ENCODE results near the gene CCDC18. TPM values are rescaled to one million over a fixed set of nuclear protein-coding genes. Genes with fewer than 3 reads are reported as not detected.
"Not testable (repeated sequence)": the region's sequence is repeated elsewhere in the genome, so short reads cannot be mapped to it uniquely, and the experiment has no call there.

Gene CCDC18
- total RNA-seq, 1 donor from 2014 or later: 1.6 TPM

DNA sequence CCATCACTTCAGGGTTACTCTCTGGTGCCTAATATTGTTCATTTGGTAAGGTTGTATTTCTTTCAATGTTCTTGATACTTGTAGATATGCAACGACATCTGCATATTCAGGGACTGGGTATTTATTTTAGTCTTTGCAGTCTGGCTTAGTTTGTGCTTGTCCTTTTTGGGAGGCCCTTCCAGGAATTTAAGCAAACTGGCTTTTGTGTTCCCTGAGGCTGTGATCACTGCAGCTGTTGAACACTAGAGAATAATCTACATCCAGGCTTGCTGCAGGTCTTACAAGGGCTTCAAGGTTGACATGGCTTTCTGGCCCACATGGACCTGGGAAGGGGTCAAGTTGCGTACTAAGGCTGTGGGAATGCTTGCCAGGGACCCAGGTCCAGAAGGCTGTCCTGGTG lies 72.1 kb downstream of the CCDC18 start:
- Histone ChIP-seq H3K27ac (ENCODE audit: low read depth, low read length) (no peak overlapping the region), H3K9ac (ENCODE audit: low read depth in 1 of 3, low read length in 3 of 3) (no peak overlapping the region), H3K36me3 (ENCODE audit: control insufficient read depth in 3 of 3, insufficient read depth in 3 of 3, low read length in 3 of 3) (no peaks in the 10 kb centered on the region), H3K4me1 (ENCODE audit: control insufficient read depth in 3 of 3, insufficient read depth in 3 of 3, low read length in 3 of 3) (no peaks in the 10 kb centered on the region), H3K27me3 (ENCODE audit: control insufficient read depth in 3 of 3, insufficient read depth in 3 of 3, low read length in 3 of 3) (no peaks in the 10 kb centered on the region), H3K9me3 (ENCODE audit: control insufficient read depth in 3 of 3, low read length in 3 of 3) (peaks cover 0 to 3% (median 0%) of the 10 kb centered on the region in 3 donors), H3K4me3 (ENCODE audit: low read length in 3 of 3) (no peak overlapping the region)

DNA sequence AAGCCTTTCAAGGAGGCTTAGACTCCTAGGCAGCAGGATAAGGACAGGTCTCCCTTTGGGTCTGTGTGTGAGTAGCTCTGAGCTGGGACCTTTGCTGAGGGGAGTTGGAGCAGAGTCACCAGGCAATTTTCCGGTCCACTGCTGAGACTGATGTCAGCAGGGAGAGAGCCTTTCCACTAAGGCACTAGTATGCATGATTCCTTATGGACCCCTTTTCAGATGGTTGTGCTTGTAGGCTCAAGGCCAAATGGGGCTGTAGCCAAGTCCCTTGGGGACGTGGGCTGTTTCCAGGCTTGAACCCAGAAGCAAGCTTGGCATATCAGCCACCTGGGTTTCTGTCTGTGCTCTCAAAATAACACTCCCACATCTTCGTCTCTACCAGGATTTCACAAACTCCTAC lies 73.0 kb downstream of the CCDC18 start:
- Histone ChIP-seq H3K9ac (ENCODE audit: low read depth in 1 of 3, low read length in 3 of 3) (no peak overlapping the region), H3K27ac (ENCODE audit: low read depth, low read length) (no peak overlapping the region)

DNA sequence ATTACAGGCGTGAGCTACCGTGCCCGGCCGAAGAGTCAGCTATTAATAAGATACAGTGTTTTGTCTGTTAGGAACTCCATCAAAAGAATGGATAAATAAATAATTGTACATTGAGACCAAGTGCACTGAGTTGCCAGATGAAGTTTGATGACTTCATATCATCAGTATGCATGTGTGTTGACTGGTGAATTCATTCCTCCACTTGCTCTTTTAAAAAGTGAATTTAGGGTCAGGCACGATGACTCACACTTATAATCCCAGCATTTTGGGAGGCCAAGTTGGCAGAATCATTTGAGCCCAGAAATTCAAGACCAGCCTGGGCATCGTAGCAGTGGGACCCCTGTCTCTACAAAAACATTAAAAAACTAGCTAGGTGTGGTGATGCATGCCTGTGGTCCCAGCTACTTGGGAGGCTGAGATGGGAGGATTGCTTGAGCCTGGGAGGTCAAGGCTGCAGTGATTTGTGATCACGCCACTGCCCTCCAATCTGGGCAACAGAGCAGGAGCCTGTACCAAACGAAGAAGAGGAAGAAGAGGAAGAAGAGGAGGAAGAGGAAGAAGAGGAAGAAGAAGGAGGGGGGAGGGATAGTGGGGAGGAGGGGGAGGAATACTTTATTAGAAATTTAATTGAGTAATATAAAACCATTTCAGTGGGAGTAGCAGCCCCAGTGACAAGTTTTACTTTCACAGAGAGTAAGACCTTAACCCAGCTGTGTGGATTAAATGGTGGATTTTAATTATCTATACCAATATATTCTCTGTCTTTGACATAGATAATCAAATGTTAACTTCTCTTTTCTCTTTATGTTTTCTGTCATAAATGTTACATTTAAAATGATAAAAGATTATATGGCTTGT lies 74.9 kb downstream of the CCDC18 start:
- H3K9ac ChIP-seq (ENCODE audit: low read depth in 1 of 3, low read length in 3 of 3): no peak overlapping the region
- no peaks in the 10 kb centered on the region for H3K4me1 ChIP-seq (ENCODE audit: control insufficient read depth in 3 of 3, insufficient read depth in 3 of 3, low read length in 3 of 3)
- peaks cover 0 to 3% (median 0%) of the 10 kb centered on the region in 3 donors for H3K9me3 ChIP-seq (ENCODE audit: control insufficient read depth in 3 of 3, low read length in 3 of 3)
- no peak overlapping the region for H3K4me3 ChIP-seq (ENCODE audit: low read length in 3 of 3)
- no peaks in the 10 kb centered on the region for H3K36me3 ChIP-seq (ENCODE audit: control insufficient read depth in 3 of 3, insufficient read depth in 3 of 3, low read length in 3 of 3)
- H3K27me3 ChIP-seq (ENCODE audit: control insufficient read depth in 3 of 3, insufficient read depth in 3 of 3, low read length in 3 of 3): no peaks in the 10 kb centered on the region
- no peak overlapping the region for H3K27ac ChIP-seq (ENCODE audit: low read depth, low read length)

More for the DNA sequence above, 73.0 kb downstream of the CCDC18 start:
- Histone ChIP-seq H3K36me3 (ENCODE audit: control insufficient read depth in 3 of 3, insufficient read depth in 3 of 3, low read length in 3 of 3) (no peaks in the 10 kb centered on the region), H3K9me3 (ENCODE audit: control insufficient read depth in 3 of 3, low read length in 3 of 3) (peaks cover 0 to 3% (median 0%) of the 10 kb centered on the region in 3 donors), H3K27me3 (ENCODE audit: control insufficient read depth in 3 of 3, insufficient read depth in 3 of 3, low read length in 3 of 3) (no peaks in the 10 kb centered on the region), H3K4me3 (ENCODE audit: low read length in 3 of 3) (no peak overlapping the region), H3K4me1 (ENCODE audit: control insufficient read depth in 3 of 3, insufficient read depth in 3 of 3, low read length in 3 of 3) (no peaks in the 10 kb centered on the region)

DNA sequence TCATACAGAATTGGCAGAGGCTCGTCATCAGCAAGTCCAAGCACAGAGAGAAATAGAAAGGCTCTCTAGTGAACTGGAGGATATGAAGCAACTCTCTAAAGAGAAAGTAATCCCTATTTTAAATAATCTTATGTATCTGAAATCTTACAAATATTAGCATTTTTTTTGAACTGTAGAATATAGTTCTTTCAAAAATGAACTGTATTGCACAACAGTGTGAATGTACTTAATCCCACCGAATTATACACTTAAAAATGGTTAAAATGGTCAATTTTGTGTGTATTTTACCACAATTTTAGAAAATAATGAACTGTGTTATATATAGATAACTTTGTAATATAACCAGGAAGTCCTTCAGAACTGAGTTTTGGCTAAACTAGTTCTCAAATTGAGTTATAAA lies 75.9 kb downstream of the CCDC18 start:
- H3K9me3 ChIP-seq (ENCODE audit: control insufficient read depth in 3 of 3, low read length in 3 of 3): peaks cover 0 to 3% (median 0%) of the 10 kb centered on the region in 3 donors
- H3K27me3 ChIP-seq (ENCODE audit: control insufficient read depth in 3 of 3, insufficient read depth in 3 of 3, low read length in 3 of 3): no peaks in the 10 kb centered on the region
- no peak overlapping the region for H3K4me3 ChIP-seq (ENCODE audit: low read length in 3 of 3)
- no peak overlapping the region for H3K9ac ChIP-seq (ENCODE audit: low read depth in 1 of 3, low read length in 3 of 3)
- H3K27ac ChIP-seq (ENCODE audit: low read depth, low read length): no peak overlapping the region
- H3K4me1 ChIP-seq (ENCODE audit: control insufficient read depth in 3 of 3, insufficient read depth in 3 of 3, low read length in 3 of 3): no peaks in the 10 kb centered on the region
- H3K36me3 ChIP-seq (ENCODE audit: control insufficient read depth in 3 of 3, insufficient read depth in 3 of 3, low read length in 3 of 3): no peaks in the 10 kb centered on the region

DNA sequence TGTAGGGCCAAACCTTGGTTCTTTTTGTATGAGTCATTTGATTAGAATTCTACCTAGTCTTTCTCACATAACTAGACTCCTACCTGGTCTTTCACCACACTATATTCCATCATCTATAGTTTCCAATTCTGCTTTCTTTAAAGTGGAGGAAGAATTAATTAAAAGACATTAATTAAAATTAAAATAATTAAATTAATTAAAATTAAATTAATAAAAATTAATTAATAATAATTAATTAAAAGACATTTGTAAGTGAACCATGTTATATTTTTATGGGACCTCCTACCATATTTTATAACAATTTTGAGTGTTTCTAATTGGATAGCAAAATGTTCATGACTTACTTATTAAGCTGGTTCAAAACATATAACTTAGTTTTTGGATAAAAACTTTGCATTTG lies 77.4 kb downstream of the CCDC18 start:
- no peaks in the 10 kb centered on the region for H3K4me1 ChIP-seq (ENCODE audit: control insufficient read depth in 3 of 3, insufficient read depth in 3 of 3, low read length in 3 of 3)
- no peaks in the 10 kb centered on the region for H3K27me3 ChIP-seq (ENCODE audit: control insufficient read depth in 3 of 3, insufficient read depth in 3 of 3, low read length in 3 of 3)
- no peak overlapping the region for H3K4me3 ChIP-seq (ENCODE audit: low read length in 3 of 3)
- H3K9me3 ChIP-seq (ENCODE audit: control insufficient read depth in 3 of 3, low read length in 3 of 3): peaks cover 0 to 1% (median 0%) of the 10 kb centered on the region in 3 donors
- H3K9ac ChIP-seq (ENCODE audit: low read depth in 1 of 3, low read length in 3 of 3): no peak overlapping the region
- H3K27ac ChIP-seq (ENCODE audit: low read depth, low read length): no peak overlapping the region
- H3K36me3 ChIP-seq (ENCODE audit: control insufficient read depth in 3 of 3, insufficient read depth in 3 of 3, low read length in 3 of 3): peaks cover 0 to 6% (median 4%) of the 10 kb centered on the region in 3 donors

DNA sequence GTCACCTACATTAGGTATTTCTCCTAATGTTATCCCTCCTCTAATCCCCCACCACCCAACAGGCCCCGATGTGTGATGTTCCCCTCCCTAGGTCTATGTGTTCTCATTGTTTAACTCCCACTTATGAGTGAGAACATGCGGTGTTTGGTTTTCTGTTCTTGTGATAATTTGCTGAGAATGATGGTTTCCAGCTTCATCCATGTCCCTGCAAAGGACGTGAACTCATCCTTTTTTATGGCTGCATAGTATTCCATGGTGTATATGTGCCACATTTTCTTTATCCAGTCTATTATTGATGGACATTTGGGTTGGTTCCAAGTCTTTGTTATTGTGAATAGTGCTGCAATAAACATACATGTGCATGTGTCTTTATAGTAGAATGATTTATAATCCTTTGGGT lies 80.2 kb downstream of the CCDC18 start:
- not testable (repeated sequence) for H3K27ac ChIP-seq (ENCODE audit: low read depth, low read length); H3K9me3 ChIP-seq (ENCODE audit: control insufficient read depth in 3 of 3, low read length in 3 of 3); H3K4me3 ChIP-seq (ENCODE audit: low read length in 3 of 3); H3K36me3 ChIP-seq (ENCODE audit: control insufficient read depth in 3 of 3, insufficient read depth in 3 of 3, low read length in 3 of 3); H3K9ac ChIP-seq (ENCODE audit: low read depth in 1 of 3, low read length in 3 of 3); H3K4me1 ChIP-seq (ENCODE audit: control insufficient read depth in 3 of 3, insufficient read depth in 3 of 3, low read length in 3 of 3); H3K27me3 ChIP-seq (ENCODE audit: control insufficient read depth in 3 of 3, insufficient read depth in 3 of 3, low read length in 3 of 3)

DNA sequence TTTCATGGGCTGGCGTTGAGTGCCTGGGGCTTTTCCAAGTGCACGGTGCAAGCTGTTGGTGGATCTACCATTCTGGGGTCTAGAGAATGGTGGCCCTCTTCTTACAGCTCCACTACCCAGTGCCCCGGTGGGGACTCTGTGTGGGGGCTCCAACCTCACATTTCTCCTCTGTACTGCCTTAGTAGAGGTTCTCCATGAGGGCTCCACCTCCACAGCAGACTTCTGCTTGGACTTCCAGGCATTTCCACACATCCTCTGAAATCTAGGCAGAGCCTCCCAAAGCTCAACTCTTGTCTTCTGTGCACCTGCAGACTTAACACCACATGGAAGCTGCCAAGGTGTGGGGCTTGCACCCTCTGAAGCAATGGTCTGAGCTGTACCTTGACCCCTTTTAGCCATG lies 82.1 kb downstream of the CCDC18 start:
- Histone ChIP-seq H3K27ac (ENCODE audit: low read depth, low read length) (no peak overlapping the region), H3K4me1 (ENCODE audit: control insufficient read depth in 3 of 3, insufficient read depth in 3 of 3, low read length in 3 of 3) (no peaks in the 10 kb centered on the region), H3K4me3 (ENCODE audit: low read length in 3 of 3) (no peak overlapping the region), H3K9me3 (ENCODE audit: control insufficient read depth in 3 of 3, low read length in 3 of 3) (peaks cover 0 to 2% (median 0%) of the 10 kb centered on the region in 3 donors), H3K27me3 (ENCODE audit: control insufficient read depth in 3 of 3, insufficient read depth in 3 of 3, low read length in 3 of 3) (no peaks in the 10 kb centered on the region), H3K36me3 (ENCODE audit: control insufficient read depth in 3 of 3, insufficient read depth in 3 of 3, low read length in 3 of 3) (peaks cover 0 to 8% (median 7%) of the 10 kb centered on the region in 3 donors), H3K9ac (ENCODE audit: low read depth in 1 of 3, low read length in 3 of 3) (no peak overlapping the region)

DNA sequence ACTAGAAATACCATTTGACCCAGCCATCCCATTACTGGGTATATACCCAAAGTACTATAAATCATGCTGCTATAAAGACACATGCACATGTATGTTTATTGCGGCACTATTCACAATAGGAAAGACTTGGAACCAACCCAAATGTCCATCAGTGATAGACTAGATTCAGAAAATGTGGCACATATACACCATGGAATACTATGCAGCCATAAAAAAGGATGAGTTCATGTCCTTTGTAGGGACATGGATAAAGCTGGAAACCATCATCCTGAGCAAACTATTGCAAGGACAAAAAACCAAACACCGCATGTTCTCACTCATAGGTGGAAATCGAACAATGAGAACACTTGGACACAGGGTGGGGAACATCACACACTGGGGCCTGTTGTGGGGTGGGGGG lies 88.4 kb downstream of the CCDC18 start:
- not testable (repeated sequence) for H3K9ac ChIP-seq (ENCODE audit: low read depth in 1 of 3, low read length in 3 of 3); H3K36me3 ChIP-seq (ENCODE audit: control insufficient read depth in 3 of 3, insufficient read depth in 3 of 3, low read length in 3 of 3); H3K9me3 ChIP-seq (ENCODE audit: control insufficient read depth in 3 of 3, low read length in 3 of 3); H3K27me3 ChIP-seq (ENCODE audit: control insufficient read depth in 3 of 3, insufficient read depth in 3 of 3, low read length in 3 of 3); H3K27ac ChIP-seq (ENCODE audit: low read depth, low read length); H3K4me1 ChIP-seq (ENCODE audit: control insufficient read depth in 3 of 3, insufficient read depth in 3 of 3, low read length in 3 of 3); H3K4me3 ChIP-seq (ENCODE audit: low read length in 3 of 3)

DNA sequence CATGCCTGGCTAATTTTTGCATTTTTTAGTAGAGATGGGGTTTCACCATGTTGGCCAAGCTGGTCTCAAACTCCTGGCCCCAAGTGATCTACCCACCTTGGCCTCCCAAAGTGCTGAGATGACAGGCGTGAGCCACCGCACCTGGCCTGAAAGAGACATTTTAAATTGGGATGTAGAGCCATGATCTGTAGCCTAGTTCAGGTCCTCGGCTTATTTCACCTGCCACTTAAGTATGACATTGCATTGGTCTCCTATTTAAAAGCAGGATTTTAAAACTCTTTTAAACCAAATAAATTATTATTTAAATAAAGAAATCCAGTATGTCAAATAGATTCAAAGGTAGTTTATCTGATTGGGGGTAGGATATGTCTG lies 94.7 kb downstream of the CCDC18 start:
- H3K36me3 ChIP-seq (ENCODE audit: control insufficient read depth in 3 of 3, insufficient read depth in 3 of 3, low read length in 3 of 3); H3K9ac ChIP-seq (ENCODE audit: low read depth in 1 of 3, low read length in 3 of 3); H3K4me3 ChIP-seq (ENCODE audit: low read length in 3 of 3); H3K27me3 ChIP-seq (ENCODE audit: control insufficient read depth in 3 of 3, insufficient read depth in 3 of 3, low read length in 3 of 3); H3K27ac ChIP-seq (ENCODE audit: low read depth, low read length); H3K9me3 ChIP-seq (ENCODE audit: control insufficient read depth in 3 of 3, low read length in 3 of 3); H3K4me1 ChIP-seq (ENCODE audit: control insufficient read depth in 3 of 3, insufficient read depth in 3 of 3, low read length in 3 of 3): not testable (repeated sequence)

DNA sequence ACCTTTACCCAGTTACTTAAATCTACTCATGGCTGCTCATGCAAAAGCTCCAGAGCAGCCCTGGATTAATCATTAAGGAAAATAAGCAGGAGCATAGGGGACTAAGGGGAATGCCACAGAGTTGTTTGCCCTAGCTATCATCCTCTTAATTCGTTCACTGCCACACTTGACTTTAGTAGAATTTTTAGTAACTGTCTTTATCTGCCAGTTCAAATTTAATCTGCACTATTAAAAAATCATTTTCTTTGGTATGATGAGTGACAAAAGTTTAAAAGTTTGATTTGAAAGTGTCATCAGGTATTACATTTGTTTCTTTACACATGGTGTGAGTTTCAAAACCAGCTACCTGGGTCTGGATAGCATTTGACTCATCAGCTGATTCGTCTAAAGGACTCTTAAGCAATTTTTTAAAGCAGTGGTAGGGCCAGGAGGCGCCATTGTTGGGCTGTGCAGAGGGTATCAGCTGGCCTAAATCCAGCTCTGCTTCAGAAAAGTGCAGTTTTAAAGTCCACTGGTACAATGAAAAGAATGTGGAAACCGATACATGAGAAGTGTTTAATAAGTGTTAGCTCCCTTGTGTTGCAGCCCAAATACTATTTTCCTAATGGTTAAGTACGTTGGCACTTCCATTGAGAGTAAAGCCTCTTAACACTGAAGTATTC lies 95.2 kb downstream of the CCDC18 start:
- no peaks in the 10 kb centered on the region for H3K36me3 ChIP-seq (ENCODE audit: control insufficient read depth in 3 of 3, insufficient read depth in 3 of 3, low read length in 3 of 3)
- no peak overlapping the region for H3K4me3 ChIP-seq (ENCODE audit: low read length in 3 of 3)
- peaks cover 0 to 5% (median 0%) of the 10 kb centered on the region in 3 donors for H3K9me3 ChIP-seq (ENCODE audit: control insufficient read depth in 3 of 3, low read length in 3 of 3)
- H3K27me3 ChIP-seq (ENCODE audit: control insufficient read depth in 3 of 3, insufficient read depth in 3 of 3, low read length in 3 of 3): no peaks in the 10 kb centered on the region
- H3K4me1 ChIP-seq (ENCODE audit: control insufficient read depth in 3 of 3, insufficient read depth in 3 of 3, low read length in 3 of 3): no peaks in the 10 kb centered on the region
- H3K9ac ChIP-seq (ENCODE audit: low read depth in 1 of 3, low read length in 3 of 3): no peak overlapping the region
- no peak overlapping the region for H3K27ac ChIP-seq (ENCODE audit: low read depth, low read length)

Data from skeletal muscle tissue (tissue), 4 donors.